ENCODE data around the gene IQGAP3. TPM values are rescaled to one million over a fixed set of nuclear protein-coding genes. Genes with fewer than 3 reads are reported as not detected.
A peak's percentile ranks its signal among the peaks of the same experiment; 100 is the strongest.

IQGAP3 gene
- total RNA-seq, 1 experiment from 2014 or later = 48.3 TPM

DNA sequence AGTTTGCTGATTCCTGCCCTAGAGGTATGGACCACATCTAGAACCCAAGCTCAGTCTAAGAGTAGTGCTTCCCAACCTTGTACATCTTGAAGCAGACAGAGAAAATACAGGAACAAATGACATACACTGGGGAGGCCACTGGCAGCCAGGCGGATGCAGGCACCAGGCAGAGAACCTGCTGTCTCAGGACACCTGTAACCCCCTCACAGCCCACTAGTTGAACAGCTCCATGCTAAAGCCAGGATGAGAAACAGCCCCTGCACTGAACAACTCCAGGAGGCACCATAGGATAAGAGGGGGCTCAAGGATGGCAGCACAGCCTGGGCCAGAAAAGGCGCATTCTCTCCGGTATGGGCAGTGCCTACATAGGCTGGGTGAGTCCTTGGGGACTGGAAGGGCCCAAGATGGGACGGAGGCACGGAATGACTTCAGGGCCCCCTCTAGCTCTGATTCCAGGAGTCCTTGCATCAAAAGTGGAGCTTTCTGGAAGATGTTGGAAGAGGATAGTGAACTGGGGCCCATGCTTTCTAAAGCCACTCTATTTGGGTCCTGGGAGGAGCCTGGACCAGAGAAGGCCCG lies 87.8 kb downstream of the IQGAP3 start:
- no peak for DNase-seq (ENCODE audit: unreplicated experiment)
- Mint-ChIP-seq H3K4me1 (ENCODE audit: insufficient read depth, unreplicated experiment) (peaks cover 55% of the 10 kb centered on the region), H3K4me3 (ENCODE audit: unreplicated experiment) (no peak overlapping the region), H3K27ac (ENCODE audit: low read depth, unreplicated experiment) (peak overlapping the region; percentile 76), H3K36me3 (ENCODE audit: insufficient read depth, unreplicated experiment) (peaks cover 46% of the 10 kb centered on the region), H3K27me3 (ENCODE audit: insufficient read depth, unreplicated experiment) (no peaks in the 10 kb centered on the region), H3K9me3 (ENCODE audit: unreplicated experiment) (peaks cover 7% of the 10 kb centered on the region)
- intact Hi-C loops (cut with micrococcal nuclease) = no loop called here
- CTCF ChIA-PET = interaction anchor here (0.6 to 8.2 kb wide), 15 partner anchors 10 to 330 kb away, joined by 3 to 83 read pairs (median 4); partner anchors contain the start of gene MEF2D
- POLR2A ChIA-PET = interaction anchor here (0.6 to 4.8 kb wide), 6 partner anchors 11 to 546 kb away, joined by 3 to 33 read pairs (median 3); partner anchors contain the start of gene MEF2D
- TF ChIP-seq, protein P1, sequence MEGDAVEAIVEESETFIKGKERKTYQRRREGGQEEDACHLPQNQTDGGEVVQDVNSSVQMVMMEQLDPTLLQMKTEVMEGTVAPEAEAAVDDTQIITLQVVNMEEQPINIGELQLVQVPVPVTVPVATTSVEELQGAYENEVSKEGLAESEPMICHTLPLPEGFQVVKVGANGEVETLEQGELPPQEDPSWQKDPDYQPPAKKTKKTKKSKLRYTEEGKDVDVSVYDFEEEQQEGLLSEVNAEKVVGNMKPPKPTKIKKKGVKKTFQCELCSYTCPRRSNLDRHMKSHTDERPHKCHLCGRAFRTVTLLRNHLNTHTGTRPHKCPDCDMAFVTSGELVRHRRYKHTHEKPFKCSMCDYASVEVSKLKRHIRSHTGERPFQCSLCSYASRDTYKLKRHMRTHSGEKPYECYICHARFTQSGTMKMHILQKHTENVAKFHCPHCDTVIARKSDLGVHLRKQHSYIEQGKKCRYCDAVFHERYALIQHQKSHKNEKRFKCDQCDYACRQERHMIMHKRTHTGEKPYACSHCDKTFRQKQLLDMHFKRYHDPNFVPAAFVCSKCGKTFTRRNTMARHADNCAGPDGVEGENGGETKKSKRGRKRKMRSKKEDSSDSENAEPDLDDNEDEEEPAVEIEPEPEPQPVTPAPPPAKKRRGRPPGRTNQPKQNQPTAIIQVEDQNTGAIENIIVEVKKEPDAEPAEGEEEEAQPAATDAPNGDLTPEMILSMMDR (IDR thresholded peaks at IDR 0.05; ENCODE audit: unreplicated experiment) = no peak
- no TSS peak for BruUV-seq (replicated peaks)

DNA sequence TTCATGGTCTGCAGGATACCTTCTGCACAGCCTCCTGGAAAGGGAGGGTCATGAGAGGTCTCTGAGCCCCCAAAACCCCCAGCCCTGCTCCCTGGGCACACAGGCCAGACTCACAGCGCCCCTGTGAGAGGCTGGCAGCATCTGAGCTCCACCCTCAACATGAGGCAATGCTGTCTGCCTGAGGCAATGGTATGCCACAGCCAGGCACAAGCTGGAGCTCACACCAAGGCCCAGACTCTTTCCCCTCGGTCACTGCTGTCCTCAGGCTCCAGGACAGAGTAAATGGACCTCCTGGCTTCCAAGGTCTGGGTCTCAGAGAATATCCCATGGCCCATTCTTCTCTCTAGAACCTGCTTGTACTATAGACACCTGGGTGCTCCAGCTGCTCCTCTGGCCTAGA lies 89.0 kb downstream of the IQGAP3 start:
- Mint-ChIP-seq H3K27me3 (ENCODE audit: insufficient read depth, unreplicated experiment) (no peaks in the 10 kb centered on the region), H3K27ac (ENCODE audit: low read depth, unreplicated experiment) (peak overlapping the region; percentile 76), H3K36me3 (ENCODE audit: insufficient read depth, unreplicated experiment) (peaks cover 58% of the 10 kb centered on the region), H3K4me1 (ENCODE audit: insufficient read depth, unreplicated experiment) (peaks cover 43% of the 10 kb centered on the region), H3K4me3 (ENCODE audit: unreplicated experiment) (no peak overlapping the region), H3K9me3 (ENCODE audit: unreplicated experiment) (peaks cover 7% of the 10 kb centered on the region)
- no peak for DNase-seq (ENCODE audit: unreplicated experiment)
- TF ChIP-seq, protein P1 (IDR thresholded peaks at IDR 0.05; ENCODE audit: unreplicated experiment) = no peak
- no TSS peak for BruUV-seq (replicated peaks)
- ChIA-PET CTCF (interaction anchor here (0.8 to 8.2 kb wide), 11 partner anchors 9 to 143 kb away, joined by 3 to 83 read pairs (median 3); partner anchors contain the start of genes MEF2D and TTC24), POLR2A (interaction anchor here (0.9 to 4.8 kb wide), 3 partner anchors 11 to 21 kb away, joined by 3 to 33 read pairs (median 3); partner anchors contain the start of gene MEF2D)
- intact Hi-C loops (cut with micrococcal nuclease) = no loop called here

DNA sequence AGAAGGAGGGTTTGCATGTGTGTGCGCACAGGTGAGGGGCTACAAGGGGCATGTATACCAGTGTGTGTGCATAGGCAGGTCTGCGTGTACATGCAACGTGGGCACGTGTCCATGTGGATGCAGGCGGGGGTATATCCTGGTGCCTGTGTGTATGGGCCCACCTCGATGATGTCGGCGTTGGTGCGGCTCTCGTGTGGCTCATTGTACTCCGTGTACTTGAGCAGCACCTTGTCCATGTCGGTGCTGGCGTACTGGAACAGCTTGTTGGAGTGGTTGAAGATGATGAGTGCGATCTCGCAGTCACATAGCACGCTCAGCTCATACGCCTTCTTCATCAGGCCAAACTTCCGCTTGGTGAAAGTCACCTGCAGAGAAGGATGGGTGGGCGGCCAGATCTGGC lies 90.1 kb downstream of the IQGAP3 start:
- CTCF ChIA-PET = interaction anchor here (0.6 to 8.2 kb wide), 6 partner anchors 15 to 175 kb away, joined by 3 to 83 read pairs (median 3); partner anchors contain the start of gene MEF2D
- H3K4me1 Mint-ChIP-seq (ENCODE audit: insufficient read depth, unreplicated experiment) = peaks cover 40% of the 10 kb centered on the region
- TF ChIP-seq, protein P1 (IDR thresholded peaks at IDR 0.05; ENCODE audit: unreplicated experiment) = no peak
- H3K27ac Mint-ChIP-seq (ENCODE audit: low read depth, unreplicated experiment) = no peak overlapping the region
- peaks cover 69% of the 10 kb centered on the region for H3K36me3 Mint-ChIP-seq (ENCODE audit: insufficient read depth, unreplicated experiment)
- no TSS peak for BruUV-seq (replicated peaks)
- POLR2A ChIA-PET = interaction anchor here (4.8 kb wide), 1 partner anchor 18 kb away, joined by 33 read pairs; the partner anchor contains the start of gene MEF2D
- intact Hi-C loops (cut with micrococcal nuclease) = no loop called here
- H3K4me3 Mint-ChIP-seq (ENCODE audit: unreplicated experiment) = no peak overlapping the region
- H3K9me3 Mint-ChIP-seq (ENCODE audit: unreplicated experiment) = peaks cover 7% of the 10 kb centered on the region
- H3K27me3 Mint-ChIP-seq (ENCODE audit: insufficient read depth, unreplicated experiment) = no peaks in the 10 kb centered on the region
- no peak for DNase-seq (ENCODE audit: unreplicated experiment)

DNA sequence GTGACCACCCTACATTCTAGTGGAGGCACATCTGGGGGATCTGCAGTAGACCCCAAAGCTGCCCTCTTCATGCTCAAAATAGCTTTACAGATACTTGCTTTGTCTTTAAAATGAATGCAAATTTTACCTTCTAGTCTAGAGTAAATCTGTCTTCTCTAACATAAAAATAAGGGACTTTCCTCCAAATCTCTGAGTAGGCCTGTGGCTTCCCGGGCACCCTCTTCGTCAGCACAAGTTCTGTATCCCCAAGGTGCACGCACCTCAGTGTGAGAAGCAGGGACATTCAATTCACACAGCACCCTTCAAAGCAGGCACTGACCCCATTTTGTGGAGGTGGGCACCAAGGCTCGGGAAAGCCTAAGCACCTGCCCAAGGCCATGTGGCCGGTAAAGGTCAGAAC lies 90.8 kb downstream of the IQGAP3 start:
- peaks cover 36% of the 10 kb centered on the region for H3K4me1 Mint-ChIP-seq (ENCODE audit: insufficient read depth, unreplicated experiment)
- no peak for DNase-seq (ENCODE audit: unreplicated experiment)
- TF ChIP-seq, protein P1 (IDR thresholded peaks at IDR 0.05; ENCODE audit: unreplicated experiment) = no peak
- H3K27me3 Mint-ChIP-seq (ENCODE audit: insufficient read depth, unreplicated experiment) = no peaks in the 10 kb centered on the region
- H3K36me3 Mint-ChIP-seq (ENCODE audit: insufficient read depth, unreplicated experiment) = peaks cover 76% of the 10 kb centered on the region
- H3K4me3 Mint-ChIP-seq (ENCODE audit: unreplicated experiment) = no peak overlapping the region
- ChIA-PET CTCF (interaction anchor here (0.6 to 8.2 kb wide), 13 partner anchors 9 to 510 kb away, joined by 3 to 83 read pairs (median 3); partner anchors contain the start of gene MEF2D), POLR2A (interaction anchor here (0.6 to 0.8 kb wide), 2 partner anchors 11 to 1108 kb away, joined by 3 to 4 read pairs; no protein-coding TSS in a partner anchor)
- intact Hi-C loops (cut with micrococcal nuclease) = no loop called here
- TSS peak; percentile 5 for BruUV-seq (replicated peaks)
- peaks cover 5% of the 10 kb centered on the region for H3K9me3 Mint-ChIP-seq (ENCODE audit: unreplicated experiment)
- no peak overlapping the region for H3K27ac Mint-ChIP-seq (ENCODE audit: low read depth, unreplicated experiment)

Measured in MCF 10A (cell line).